Choroid plexus epithelial cell (primary cell): ENCODE results near the gene TNNT1.
"Not testable (repeated sequence)": the region's sequence is repeated elsewhere in the genome, so short reads cannot be mapped to it uniquely, and the experiment has no call there.

Experiments
- DNase-seq: peaks from one replicate; pipeline ENCODE4 v3.0.0-alpha.2; 2010; ENCODE audit warnings: low read depth
- H3K4me3 ChIP-seq: 2 replicates; pipeline ENCODE4 v1.5.1; 2011; ENCODE audit warnings: low read depth, mild to moderate bottlenecking, control low read depth, low read length, moderate library complexity
- TF ChIP-seq, protein P1 (sequence below): conservative IDR thresholded peaks from 2 replicates; pipeline ENCODE4 v1.5.1; 2011; ENCODE audit warnings: low read depth, mild to moderate bottlenecking, control low read depth, inconsistent platforms, low read length, moderate library complexity

The TNNT1 gene

DNA sequence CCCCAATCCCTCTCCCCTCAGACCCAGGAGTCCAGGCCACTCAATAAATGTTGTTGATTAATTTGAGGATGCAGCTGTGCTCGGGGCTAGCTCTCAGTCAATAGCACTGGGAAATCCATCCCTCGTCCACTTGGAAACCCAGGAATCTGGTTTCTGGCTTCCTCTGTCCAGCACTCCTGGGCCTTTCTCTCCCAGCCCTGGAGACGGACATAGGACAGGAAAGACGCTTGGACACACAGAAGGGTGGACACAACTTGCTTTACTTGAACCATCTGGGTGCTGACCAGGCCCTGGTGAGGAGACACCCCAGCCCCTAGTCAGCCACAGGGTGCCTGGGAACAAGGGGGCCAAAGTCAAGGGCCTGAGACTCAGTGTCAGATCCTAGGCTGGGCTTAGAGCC lies 9.4 kb upstream of the TNNT1 start:
- H3K4me3 ChIP-seq = no peak overlapping the region
- DNase-seq = no peak
- TF ChIP-seq, protein P1, sequence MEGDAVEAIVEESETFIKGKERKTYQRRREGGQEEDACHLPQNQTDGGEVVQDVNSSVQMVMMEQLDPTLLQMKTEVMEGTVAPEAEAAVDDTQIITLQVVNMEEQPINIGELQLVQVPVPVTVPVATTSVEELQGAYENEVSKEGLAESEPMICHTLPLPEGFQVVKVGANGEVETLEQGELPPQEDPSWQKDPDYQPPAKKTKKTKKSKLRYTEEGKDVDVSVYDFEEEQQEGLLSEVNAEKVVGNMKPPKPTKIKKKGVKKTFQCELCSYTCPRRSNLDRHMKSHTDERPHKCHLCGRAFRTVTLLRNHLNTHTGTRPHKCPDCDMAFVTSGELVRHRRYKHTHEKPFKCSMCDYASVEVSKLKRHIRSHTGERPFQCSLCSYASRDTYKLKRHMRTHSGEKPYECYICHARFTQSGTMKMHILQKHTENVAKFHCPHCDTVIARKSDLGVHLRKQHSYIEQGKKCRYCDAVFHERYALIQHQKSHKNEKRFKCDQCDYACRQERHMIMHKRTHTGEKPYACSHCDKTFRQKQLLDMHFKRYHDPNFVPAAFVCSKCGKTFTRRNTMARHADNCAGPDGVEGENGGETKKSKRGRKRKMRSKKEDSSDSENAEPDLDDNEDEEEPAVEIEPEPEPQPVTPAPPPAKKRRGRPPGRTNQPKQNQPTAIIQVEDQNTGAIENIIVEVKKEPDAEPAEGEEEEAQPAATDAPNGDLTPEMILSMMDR = no peak

DNA sequence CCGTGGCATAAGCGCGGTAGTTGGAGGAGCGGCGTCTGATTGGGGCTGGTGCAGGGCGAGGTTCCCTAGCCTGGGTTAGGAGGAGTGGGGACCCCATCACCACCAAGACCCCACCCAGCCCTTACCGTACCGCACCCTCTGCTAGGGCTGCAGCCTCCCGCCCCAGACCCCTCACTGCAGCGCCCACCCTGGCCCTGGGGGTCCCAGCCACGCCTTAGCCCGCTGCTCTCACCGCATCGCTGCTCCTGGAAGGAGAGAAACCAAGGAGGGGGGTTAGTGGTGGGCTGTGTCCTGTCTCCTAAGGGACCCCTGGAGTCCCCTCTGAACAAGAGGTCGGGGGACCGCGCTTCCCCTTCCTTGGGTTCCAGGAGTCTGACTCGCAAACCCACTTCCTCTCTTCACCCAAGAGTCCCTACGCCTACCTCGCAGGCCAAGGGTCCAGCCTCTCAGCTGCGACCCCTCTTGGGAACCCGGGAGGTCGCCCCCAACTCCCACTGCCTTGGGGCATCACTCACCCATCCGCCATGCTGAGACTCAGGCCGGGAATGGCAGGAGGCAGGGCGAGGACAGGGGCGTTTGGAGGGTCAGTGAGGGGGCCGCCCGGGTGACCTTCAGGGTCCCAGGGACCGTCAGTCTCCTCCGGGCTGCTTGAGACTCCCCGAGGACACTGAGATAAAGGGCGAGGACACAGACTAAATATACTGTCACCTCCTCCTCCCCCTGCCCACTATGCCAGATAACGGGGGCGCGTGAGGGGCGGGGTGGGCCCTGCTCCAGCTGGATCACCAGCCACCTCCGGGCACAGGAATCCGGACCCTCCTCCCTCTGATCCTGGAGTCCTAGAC lies 8.3 kb upstream of the TNNT1 start, which contains the start of gene TNNI3:
Gene TNNI3 (minus strand): TSS at position 669 of the 845 bp plus-strand sequence. CDS start 143 bp downstream, at position 526.
- TF ChIP-seq, protein P1 = no peak
- no peak for DNase-seq
- H3K4me3 ChIP-seq = no peak within 1 kb of the TSS

DNA sequence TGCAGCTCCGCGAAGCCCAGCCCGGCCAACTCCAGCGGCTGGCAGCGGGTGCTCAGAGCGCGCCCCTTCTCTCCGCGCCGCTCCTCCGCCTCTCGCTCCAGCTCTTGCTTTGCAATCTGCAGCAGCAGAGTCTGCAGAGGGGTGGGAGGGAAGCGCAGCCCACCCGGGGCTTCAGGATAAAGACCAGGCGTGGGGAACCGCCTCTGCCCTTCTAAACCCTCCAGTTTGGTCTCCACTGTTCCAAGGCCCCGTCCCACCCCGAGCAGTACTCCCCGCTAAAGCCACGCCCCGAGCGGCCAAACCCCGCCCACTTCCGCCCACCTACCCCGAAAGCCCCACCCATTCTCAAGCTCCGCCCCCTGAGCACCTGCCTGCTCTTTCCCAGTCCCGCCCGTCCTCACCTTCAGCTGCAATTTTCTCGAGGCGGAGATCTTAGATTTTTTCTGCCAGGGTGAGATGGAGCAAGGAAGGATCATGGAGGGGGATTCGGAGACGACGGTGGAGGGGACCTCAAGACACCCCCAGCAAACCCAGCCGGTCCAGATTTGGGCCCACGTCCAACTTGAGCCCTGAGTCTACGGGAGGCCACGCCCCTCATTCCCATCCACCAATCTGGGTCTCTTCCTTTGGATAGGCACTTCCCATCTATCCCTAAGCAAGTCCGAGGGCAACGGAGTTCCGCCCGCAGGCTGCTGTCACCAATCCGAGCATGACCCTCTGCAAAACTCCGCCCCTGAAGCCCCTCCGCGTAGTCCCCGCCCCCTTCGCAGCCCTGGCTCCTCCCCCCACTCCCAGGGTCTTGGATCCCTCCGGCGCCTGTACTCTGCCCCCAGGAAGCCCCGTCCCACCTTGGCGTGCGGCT lies 7.4 kb upstream of the TNNT1 start:
- DNase-seq = peak; percentile 41
- no peak overlapping the region for H3K4me3 ChIP-seq
- TF ChIP-seq, protein P1 = no peak

DNA sequence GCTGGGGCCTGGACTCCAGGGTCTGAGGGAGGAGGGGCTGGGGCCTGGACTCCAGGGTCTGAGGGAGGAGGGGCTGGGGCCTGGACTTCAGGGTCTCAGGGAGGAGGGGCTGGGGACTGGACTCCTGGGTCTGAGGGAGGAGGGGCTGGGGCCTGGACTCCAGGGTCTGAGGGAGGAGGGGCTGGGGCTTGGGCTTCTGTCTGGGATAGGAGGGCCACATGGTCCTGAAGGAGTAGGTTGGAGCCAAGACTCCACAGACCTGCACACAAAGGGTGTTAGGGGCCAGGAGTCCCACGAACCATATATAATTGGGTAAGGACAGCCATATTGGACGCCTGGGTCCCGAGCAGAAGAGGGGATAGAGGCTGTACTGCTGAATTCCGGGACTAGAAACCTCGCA lies 6.8 kb upstream of the TNNT1 start:
- H3K4me3 ChIP-seq = not testable (repeated sequence)

DNA sequence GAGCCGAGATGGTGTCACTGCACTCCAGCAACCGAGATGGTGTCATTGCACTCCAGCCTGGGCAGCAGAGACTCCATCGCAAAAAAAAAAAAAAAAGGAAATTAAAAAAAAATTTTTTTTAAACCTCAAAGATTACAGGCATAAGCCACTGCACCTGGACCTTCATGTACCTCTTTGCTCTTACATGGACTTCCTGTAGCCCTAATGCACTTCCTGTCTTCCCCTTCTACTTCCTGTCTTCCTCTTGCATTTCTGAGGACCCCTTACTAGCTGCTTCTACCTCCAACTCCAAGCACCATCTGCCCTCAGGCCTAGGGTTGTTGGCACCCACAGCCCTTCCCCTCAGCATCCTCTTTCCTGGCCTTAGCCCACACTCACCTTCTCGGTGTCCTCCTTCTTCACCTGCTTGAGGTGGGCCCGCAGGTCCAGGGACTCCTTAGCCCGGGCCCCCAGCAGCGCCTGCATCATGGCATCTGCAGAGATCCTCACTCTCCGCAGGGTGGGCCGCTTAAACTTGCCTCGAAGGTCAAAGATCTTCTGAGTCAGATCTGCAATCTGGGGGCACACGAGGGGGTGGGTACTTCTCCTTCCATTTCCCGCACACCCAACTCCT lies 4.8 kb upstream of the TNNT1 start:
- no peak for DNase-seq
- TF ChIP-seq, protein P1 = no peak
- no peak overlapping the region for H3K4me3 ChIP-seq

More for the DNA sequence above, 6.8 kb upstream of the TNNT1 start:
- not testable (repeated sequence) for DNase-seq

DNA sequence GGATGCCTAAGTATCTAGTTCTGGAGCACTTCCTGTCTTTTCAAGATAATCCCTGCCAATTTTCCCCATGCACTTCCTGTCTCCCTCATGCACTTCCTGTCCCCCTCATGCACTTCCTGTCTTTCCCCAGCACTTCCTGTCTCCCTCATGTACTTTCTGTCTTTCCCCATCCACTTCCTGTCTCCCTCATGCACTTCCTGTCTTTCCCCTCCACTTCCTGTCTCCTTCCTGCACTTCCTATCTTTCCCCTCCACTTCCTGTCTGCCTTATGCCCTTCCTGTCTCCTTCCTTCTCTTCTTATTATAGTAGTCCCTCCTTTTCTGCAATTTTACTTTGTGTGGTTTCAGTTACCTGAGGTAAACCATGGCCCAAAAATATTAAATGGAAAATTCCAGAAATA lies 3.0 kb upstream of the TNNT1 start:
- H3K4me3 ChIP-seq = no peak overlapping the region
- TF ChIP-seq, protein P1 = no peak
- no peak for DNase-seq
